Kidney (tissue), 14 donors: ENCODE results near the gene DROSHA. TPM values are rescaled to one million over a fixed set of nuclear protein-coding genes. Genes with fewer than 3 reads are reported as not detected.

ENCODE experiments used
- DNase-seq, 5 donors: peaks; one replicate each; pipeline ENCODE4 v3.0.0-alpha.2; 2013 to 2020
- FAIRE-seq: peaks from 2 replicates; lab custom pipeline; 2012; peaks lifted over from hg19 to GRCh38; lab: Jason Lieb, UNC
- H3K27ac ChIP-seq, 2 donors: one replicate each; pipeline ENCODE4 v1.7.0; 2013; ENCODE audit warnings: low read depth in 2 of 2, low read length in 2 of 2, inconsistent platforms in 1 of 2
- H3K27me3 ChIP-seq: one replicate; pipeline ENCODE4 v1.7.1; 2013; ENCODE audit warnings: low read length, inconsistent platforms; ENCODE audit not compliant: control insufficient read depth, insufficient read depth
- H3K36me3 ChIP-seq, 3 donors: one replicate each; pipeline versions ENCODE4 v1.7.0 to v1.7.1; 2013; ENCODE audit warnings: low read length in 3 of 3, control low read depth in 1 of 3, inconsistent platforms in 1 of 3; ENCODE audit not compliant: insufficient read depth in 3 of 3, control insufficient read depth in 2 of 3
- H3K4me1 ChIP-seq, 3 donors: one replicate each; pipeline versions ENCODE4 v1.7.0 to v1.7.1; 2013; ENCODE audit warnings: low read length in 3 of 3, inconsistent platforms in 1 of 3, low read depth in 1 of 3; ENCODE audit not compliant: control insufficient read depth in 2 of 3, insufficient read depth in 2 of 3
- H3K4me3 ChIP-seq, 3 donors: one replicate each; pipeline versions ENCODE4 v1.7.0 to v1.8.1; 2013; ENCODE audit warnings: low read length in 3 of 3, control low read depth in 1 of 3, inconsistent platforms in 1 of 3
- H3K9ac ChIP-seq, 3 donors: one replicate each; pipeline versions ENCODE4 v1.7.0 to v1.7.1; 2013; ENCODE audit warnings: low read length in 3 of 3, control low read depth in 1 of 3, inconsistent platforms in 1 of 3
- H3K9me3 ChIP-seq, 3 donors: one replicate each; pipeline versions ENCODE4 v1.7.0 to v1.7.1; 2013; ENCODE audit warnings: low read length in 3 of 3, control low read depth in 1 of 3, inconsistent platforms in 1 of 3; ENCODE audit not compliant: control insufficient read depth in 2 of 3, insufficient read depth in 1 of 3
- intact Hi-C: fragments of 100-400 bp; cut with DNase I; formaldehyde crosslinking; loops from one replicate; pipeline ENCODE4 v1.11.1; 2022
- polyA plus RNA-seq: library from polyadenylated mRNA; stranded (reverse); fragments of 350-450 nt; fragmentation: Illumina TruSeq; extraction: RNeasy Lipid Tissue Mini Kit (QIAGEN cat#74804); gene quantifications from one replicate; pipeline ENCODE4 v1.2.3, GENCODE V29; 2014; ENCODE audit warnings: low read depth, low replicate concordance; ENCODE audit not compliant: insufficient read depth
- total RNA-seq: library from RNA; stranded (reverse); fragmentation: NEBNext Ultra II Directional; extraction: Animal tissue kit (Norgen Biotek cat#: 25700); gene quantifications from one replicate; pipeline ENCODE4 v1.2.1, GENCODE V29; 2021
- TF ChIP-seq, protein P1 (sequence below): IDR thresholded peaks from 3 replicates; pipeline ENCODE4 v1.5.1; 2012; ENCODE audit warnings: mild to moderate bottlenecking, moderate library complexity, borderline replicate concordance; ENCODE audit not compliant: insufficient read depth; ENCODE audit errors: extremely low read depth
- donor health status: control.
- donor health status: control.
- donor health status: control.
- donor health status: control.
- donor health status: control.
- donor health status: DM: yes; HTN: yes; CAD: no.
- donor health status: Normal renal cell carcinoma (clear cell type).

The DROSHA gene
- total and polyA plus RNA-seq, 2 donors from 2014 or later = 39.9 to 51.6 TPM

DNA sequence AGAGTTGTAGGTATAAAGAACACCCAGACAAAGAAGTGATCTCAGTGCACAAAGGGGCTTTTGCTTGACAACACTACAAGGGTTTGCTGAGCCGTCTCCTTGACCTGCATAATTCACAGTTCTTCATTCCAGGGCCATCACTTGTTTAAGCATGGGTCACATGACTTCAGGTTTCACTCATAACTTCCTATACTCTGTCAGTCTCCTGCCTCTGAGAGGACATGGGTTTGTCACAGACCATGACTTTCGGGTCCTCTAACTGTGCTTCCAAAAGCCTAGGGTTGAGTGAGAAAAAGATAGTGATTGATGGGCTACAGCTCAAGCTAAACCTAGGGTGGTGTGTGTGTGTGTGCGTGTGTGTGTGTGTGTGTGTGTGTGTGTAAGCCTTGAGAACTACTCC is 172.1 kb downstream of the DROSHA start:
- no peaks in the 10 kb centered on the region for H3K36me3 ChIP-seq
- FAIRE-seq = no peak
- TF ChIP-seq, protein P1, sequence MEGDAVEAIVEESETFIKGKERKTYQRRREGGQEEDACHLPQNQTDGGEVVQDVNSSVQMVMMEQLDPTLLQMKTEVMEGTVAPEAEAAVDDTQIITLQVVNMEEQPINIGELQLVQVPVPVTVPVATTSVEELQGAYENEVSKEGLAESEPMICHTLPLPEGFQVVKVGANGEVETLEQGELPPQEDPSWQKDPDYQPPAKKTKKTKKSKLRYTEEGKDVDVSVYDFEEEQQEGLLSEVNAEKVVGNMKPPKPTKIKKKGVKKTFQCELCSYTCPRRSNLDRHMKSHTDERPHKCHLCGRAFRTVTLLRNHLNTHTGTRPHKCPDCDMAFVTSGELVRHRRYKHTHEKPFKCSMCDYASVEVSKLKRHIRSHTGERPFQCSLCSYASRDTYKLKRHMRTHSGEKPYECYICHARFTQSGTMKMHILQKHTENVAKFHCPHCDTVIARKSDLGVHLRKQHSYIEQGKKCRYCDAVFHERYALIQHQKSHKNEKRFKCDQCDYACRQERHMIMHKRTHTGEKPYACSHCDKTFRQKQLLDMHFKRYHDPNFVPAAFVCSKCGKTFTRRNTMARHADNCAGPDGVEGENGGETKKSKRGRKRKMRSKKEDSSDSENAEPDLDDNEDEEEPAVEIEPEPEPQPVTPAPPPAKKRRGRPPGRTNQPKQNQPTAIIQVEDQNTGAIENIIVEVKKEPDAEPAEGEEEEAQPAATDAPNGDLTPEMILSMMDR = no peak

DNA sequence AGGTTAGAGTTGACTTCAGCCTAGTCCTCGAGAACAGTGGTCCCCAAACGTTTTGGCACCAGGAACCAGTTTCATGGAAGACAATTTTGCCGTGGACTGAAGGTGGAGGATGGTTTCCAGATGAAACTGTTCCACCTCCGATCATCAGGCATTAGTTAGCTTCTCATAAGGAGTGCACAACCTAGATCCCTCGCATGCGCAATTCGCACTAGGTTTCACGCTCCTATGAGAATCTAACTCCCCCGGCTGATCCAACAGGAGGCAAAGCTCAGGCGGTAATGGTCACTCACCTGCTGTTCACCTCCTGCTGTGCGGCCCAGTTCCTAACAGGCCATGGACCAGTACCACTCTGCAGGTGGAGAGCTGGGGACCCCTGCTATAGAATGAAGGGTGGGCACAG is 174.9 kb downstream of the DROSHA start:
- no peak overlapping the region for H3K9ac ChIP-seq
- TF ChIP-seq, protein P1 = no peak
- H3K9me3 ChIP-seq = no peaks in the 10 kb centered on the region
- H3K36me3 ChIP-seq = no peaks in the 10 kb centered on the region
- no peaks in the 10 kb centered on the region for H3K27me3 ChIP-seq
- intact Hi-C loops = no loop called here
- no peak for DNase-seq
- no peak overlapping the region for H3K4me3 ChIP-seq
- H3K27ac ChIP-seq = no peak overlapping the region
- no peaks in the 10 kb centered on the region for H3K4me1 ChIP-seq
- no peak for FAIRE-seq

More for the DNA sequence above, 172.1 kb downstream of the DROSHA start:
- no peaks in the 10 kb centered on the region for H3K4me1 ChIP-seq
- DNase-seq = no peak
- no peak overlapping the region for H3K27ac ChIP-seq
- H3K4me3 ChIP-seq = no peak overlapping the region
- no peaks in the 10 kb centered on the region for H3K9me3 ChIP-seq
- H3K9ac ChIP-seq = no peak overlapping the region
- intact Hi-C loops = no loop called here
- H3K27me3 ChIP-seq = no peaks in the 10 kb centered on the region

DNA sequence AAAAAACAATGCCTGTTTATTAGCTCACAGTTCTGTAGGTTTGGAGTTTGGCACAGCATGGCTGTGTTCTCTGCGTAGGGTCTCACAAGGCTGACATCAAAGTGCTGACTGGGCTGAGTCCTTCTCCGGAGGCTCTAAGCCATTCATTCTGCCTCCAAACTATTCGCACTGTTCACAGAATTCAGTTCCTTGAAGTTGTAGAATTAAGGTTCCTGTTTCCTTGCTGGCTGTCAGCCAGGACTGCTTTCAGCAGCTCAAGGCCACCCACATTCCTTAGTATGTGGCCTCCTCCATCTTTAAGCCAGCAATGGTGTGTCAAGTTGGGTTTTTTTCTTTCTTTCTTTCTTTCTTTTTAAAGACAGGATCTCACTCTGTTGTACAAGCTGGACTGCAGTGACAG is 176.6 kb downstream of the DROSHA start:
- H3K9ac ChIP-seq = no peak overlapping the region
- FAIRE-seq (no peak), DNase-seq (no peak)
- intact Hi-C loops = no loop called here
- no peaks in the 10 kb centered on the region for H3K36me3 ChIP-seq
- H3K27me3 ChIP-seq = no peaks in the 10 kb centered on the region
- TF ChIP-seq, protein P1 = no peak
- no peak overlapping the region for H3K27ac ChIP-seq
- no peak overlapping the region for H3K4me3 ChIP-seq
- no peaks in the 10 kb centered on the region for H3K9me3 ChIP-seq
- H3K4me1 ChIP-seq = no peaks in the 10 kb centered on the region

Other genes starting within 250 kb of the DROSHA start
- 22.5 TPM for gene C5orf22, start 208 bp upstream of the DROSHA start, total RNA-seq
- gene C5orf22, start 208 bp upstream of the DROSHA start, polyA plus RNA-seq = 8.2 TPM
- 14.8 TPM for gene PDZD2, start 107.0 kb upstream of the DROSHA start, total RNA-seq
- 6.2 TPM for gene PDZD2, start 107.0 kb upstream of the DROSHA start, polyA plus RNA-seq